ENCODE data around the gene BID.

DNA sequence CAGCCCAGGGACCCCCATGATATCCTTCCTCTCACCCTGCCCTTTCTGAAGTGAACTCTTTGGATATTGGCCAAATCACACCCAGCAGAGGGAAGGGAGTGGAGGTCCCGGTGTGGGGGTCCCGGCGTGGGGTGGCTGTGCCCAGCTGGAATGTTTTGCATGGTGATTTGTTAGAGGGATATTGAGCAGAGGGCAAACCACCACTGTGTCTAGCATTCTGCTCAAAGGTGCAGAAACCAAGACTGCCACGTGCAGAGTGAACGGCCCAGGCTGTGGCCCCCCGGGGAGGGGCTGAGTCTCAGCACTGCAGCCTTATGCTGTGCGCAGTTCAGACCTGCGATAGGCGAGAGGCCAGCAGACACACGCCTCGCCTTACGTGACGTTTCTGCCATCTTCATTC, 7.9 kb upstream of the BID start:
- no peak for TF ChIP-seq TAF1 (IDR thresholded peaks at IDR 0.05; ENCODE audit: borderline replicate concordance, insufficient read depth, low read length)
- TF ChIP-seq, protein P1, sequence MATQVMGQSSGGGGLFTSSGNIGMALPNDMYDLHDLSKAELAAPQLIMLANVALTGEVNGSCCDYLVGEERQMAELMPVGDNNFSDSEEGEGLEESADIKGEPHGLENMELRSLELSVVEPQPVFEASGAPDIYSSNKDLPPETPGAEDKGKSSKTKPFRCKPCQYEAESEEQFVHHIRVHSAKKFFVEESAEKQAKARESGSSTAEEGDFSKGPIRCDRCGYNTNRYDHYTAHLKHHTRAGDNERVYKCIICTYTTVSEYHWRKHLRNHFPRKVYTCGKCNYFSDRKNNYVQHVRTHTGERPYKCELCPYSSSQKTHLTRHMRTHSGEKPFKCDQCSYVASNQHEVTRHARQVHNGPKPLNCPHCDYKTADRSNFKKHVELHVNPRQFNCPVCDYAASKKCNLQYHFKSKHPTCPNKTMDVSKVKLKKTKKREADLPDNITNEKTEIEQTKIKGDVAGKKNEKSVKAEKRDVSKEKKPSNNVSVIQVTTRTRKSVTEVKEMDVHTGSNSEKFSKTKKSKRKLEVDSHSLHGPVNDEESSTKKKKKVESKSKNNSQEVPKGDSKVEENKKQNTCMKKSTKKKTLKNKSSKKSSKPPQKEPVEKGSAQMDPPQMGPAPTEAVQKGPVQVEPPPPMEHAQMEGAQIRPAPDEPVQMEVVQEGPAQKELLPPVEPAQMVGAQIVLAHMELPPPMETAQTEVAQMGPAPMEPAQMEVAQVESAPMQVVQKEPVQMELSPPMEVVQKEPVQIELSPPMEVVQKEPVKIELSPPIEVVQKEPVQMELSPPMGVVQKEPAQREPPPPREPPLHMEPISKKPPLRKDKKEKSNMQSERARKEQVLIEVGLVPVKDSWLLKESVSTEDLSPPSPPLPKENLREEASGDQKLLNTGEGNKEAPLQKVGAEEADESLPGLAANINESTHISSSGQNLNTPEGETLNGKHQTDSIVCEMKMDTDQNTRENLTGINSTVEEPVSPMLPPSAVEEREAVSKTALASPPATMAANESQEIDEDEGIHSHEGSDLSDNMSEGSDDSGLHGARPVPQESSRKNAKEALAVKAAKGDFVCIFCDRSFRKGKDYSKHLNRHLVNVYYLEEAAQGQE (IDR thresholded peaks at IDR 0.05; ENCODE audit: insufficient read depth in 1 of 2, low read depth in 2 of 2, low read length in 2 of 2) = no peak
